Skeletal muscle tissue (tissue), 4 donors: Measurements from ENCODE around the gene LAPTM4A. TPM values are rescaled to one million over a fixed set of nuclear protein-coding genes. Genes with fewer than 3 reads are reported as not detected.

ENCODE experiments used
- H3K27ac ChIP-seq: one replicate; pipeline ENCODE4 v1.7.0; 2013; ENCODE audit warnings: mild to moderate bottlenecking, low read depth, low read length, inconsistent platforms
- H3K27me3 ChIP-seq, 3 donors: one replicate each; pipeline ENCODE4 v1.7.0; 2013; ENCODE audit warnings: low read length in 3 of 3; ENCODE audit not compliant: control insufficient read depth in 3 of 3, insufficient read depth in 3 of 3
- H3K36me3 ChIP-seq, 3 donors: one replicate each; pipeline ENCODE4 v1.7.0; 2013; ENCODE audit warnings: low read length in 3 of 3; ENCODE audit not compliant: control insufficient read depth in 3 of 3, insufficient read depth in 3 of 3
- H3K4me1 ChIP-seq, 3 donors: one replicate each; pipeline ENCODE4 v1.7.0; 2013; ENCODE audit warnings: low read length in 3 of 3, mild to moderate bottlenecking in 3 of 3; ENCODE audit not compliant: control insufficient read depth in 3 of 3, insufficient read depth in 3 of 3
- H3K4me3 ChIP-seq, 3 donors: one replicate each; pipeline ENCODE4 v1.7.0; 2013; ENCODE audit warnings: low read length in 3 of 3
- H3K9ac ChIP-seq, 3 donors: one replicate each; pipeline ENCODE4 v1.7.0; 2013; ENCODE audit warnings: low read length in 3 of 3, mild to moderate bottlenecking in 3 of 3, moderate library complexity in 2 of 3, low read depth in 1 of 3
- H3K9me3 ChIP-seq, 3 donors: one replicate each; pipeline ENCODE4 v1.7.0; 2013; ENCODE audit warnings: low read length in 3 of 3; ENCODE audit not compliant: control insufficient read depth in 3 of 3
- total RNA-seq: library from RNA; depleted of rRNA; stranded (reverse); fragments of >200 nt; gene quantifications from one replicate; pipeline ENCODE4 v1.2.3, GENCODE V29; 2014
- donor health status: Osteomylitis.

LAPTM4A gene
- total RNA-seq, 1 donor from 2014 or later: 269 TPM

DNA sequence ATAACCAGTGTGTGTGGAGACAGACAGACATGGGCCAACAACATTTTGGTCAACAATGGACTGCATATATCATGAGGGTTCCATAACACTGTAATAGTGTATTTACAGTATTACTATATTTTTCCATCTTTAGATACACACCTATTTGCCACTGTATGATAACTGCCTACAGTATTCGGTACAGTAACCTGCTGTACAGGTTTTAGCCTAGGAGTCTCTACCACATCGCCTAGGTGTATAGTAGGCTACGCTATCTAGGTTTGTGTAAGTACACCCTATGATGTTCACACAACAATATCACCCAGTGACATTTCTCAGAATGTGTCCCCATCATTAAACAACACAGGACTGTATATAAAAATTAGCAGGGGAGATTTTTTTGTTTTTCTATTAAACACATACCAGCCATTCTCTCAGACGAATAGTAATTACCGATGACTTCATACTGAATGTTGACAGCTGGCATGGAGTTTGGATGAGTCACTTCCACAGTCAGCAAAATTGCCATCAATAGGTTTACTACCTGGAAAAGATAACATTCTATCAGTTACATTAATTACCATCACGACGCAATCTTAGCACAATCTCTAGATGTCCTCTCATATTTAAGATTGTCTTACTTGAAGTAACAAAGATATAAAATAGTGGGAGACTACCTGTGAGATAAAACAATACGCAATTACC is 10.8 kb downstream of the LAPTM4A start:
- peaks cover 5 to 16% (median 6%) of the 10 kb centered on the region in 3 donors for H3K4me1 ChIP-seq
- H3K36me3 ChIP-seq: peaks cover 23 to 42% (median 24%) of the 10 kb centered on the region in 3 donors
- no peaks in the 10 kb centered on the region for H3K9me3 ChIP-seq

DNA sequence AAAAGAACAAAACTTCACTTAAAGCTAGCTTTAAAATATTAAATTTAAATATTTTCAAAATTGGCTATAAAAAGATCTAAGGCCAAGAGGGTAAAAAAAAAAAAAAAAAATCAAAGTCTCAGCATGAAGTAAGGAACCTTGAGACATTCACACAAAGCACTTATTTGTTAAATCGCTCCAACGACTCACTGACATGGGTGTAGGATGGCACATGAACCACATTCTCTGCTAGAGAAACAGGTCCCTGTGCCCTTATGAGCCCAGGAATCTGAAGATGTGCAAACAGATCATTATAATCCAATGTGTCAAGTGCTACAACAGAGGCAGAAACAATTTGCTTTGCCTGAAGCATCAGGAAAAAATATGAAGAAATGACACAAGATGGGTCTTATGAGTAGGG is 13.8 kb downstream of the LAPTM4A start:
- H3K4me1 ChIP-seq: peaks cover 0 to 5% (median 0%) of the 10 kb centered on the region in 3 donors
- no peaks in the 10 kb centered on the region for H3K27me3 ChIP-seq
- no peak overlapping the region for H3K4me3 ChIP-seq
- H3K9ac ChIP-seq: no peak overlapping the region
- peaks cover 41 to 69% (median 52%) of the 10 kb centered on the region in 3 donors for H3K36me3 ChIP-seq
- no peaks in the 10 kb centered on the region for H3K9me3 ChIP-seq
- H3K27ac ChIP-seq: no peak overlapping the region

More for the DNA sequence above, 10.8 kb downstream of the LAPTM4A start:
- Histone ChIP-seq H3K27ac (no peak overlapping the region), H3K4me3 (no peak overlapping the region), H3K9ac (no peak overlapping the region), H3K27me3 (no peaks in the 10 kb centered on the region)

DNA sequence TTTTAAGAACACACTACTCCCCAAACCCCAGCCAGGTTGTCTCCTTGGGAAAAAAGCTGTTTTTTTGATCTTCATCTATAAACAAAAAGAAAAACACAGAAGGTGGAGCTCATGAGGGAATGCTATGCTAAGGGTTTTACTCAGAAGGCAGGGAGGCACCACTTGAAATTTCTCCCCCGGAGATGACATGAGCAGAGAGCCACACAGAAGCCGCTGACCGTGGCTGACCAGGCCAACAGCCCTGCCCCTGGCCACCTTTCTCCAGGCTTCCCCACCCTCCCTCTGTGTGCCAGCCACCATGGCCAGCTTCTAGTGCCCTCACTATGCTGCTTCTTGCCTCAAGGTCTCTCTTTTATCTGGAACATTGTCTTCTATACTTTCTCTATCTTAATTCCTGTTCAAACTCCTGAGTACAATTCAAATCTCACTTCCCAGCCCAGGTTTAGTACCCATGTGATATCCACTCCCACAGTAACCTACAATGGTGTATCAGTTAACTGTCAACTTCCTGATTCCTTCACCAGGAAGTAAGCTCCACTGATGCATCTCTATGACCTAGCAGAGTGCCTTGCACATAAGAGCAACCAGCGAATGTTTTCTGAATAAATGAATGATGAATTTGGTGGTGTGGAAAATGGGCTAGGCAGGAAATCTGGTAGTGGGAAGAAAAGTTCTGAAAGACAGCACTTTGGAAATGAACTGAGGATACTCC is 15.3 kb downstream of the LAPTM4A start:
- Histone ChIP-seq H3K9ac (no peak overlapping the region), H3K36me3 (peaks cover 41 to 84% (median 62%) of the 10 kb centered on the region in 3 donors), H3K27me3 (no peaks in the 10 kb centered on the region), H3K4me1 (no peaks in the 10 kb centered on the region), H3K27ac (no peak overlapping the region), H3K9me3 (no peaks in the 10 kb centered on the region), H3K4me3 (no peak overlapping the region)

DNA sequence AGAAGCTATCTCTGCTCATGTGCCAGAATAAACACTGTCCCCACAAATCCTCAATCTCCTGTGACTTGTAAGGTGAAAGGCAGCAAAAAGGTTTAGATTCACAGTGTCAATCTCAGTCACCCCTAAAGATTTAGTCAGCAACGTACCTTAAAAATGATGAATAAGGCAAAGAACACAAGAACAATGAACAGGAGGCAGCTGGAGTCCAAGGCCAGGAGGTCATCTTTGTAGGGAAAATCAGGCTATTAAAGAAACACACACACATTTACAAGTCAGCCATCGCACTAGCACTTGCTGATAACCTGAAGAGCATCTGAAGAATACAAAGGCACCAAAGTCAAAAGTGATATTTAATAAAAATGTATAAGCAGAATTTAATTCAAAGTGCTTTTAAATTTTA is 16.6 kb downstream of the LAPTM4A start:
- Histone ChIP-seq H3K9me3 (no peaks in the 10 kb centered on the region), H3K4me3 (no peak overlapping the region), H3K4me1 (no peaks in the 10 kb centered on the region), H3K27ac (no peak overlapping the region), H3K9ac (no peak overlapping the region), H3K36me3 (peaks cover 39 to 80% (median 64%) of the 10 kb centered on the region in 3 donors), H3K27me3 (no peaks in the 10 kb centered on the region)

DNA sequence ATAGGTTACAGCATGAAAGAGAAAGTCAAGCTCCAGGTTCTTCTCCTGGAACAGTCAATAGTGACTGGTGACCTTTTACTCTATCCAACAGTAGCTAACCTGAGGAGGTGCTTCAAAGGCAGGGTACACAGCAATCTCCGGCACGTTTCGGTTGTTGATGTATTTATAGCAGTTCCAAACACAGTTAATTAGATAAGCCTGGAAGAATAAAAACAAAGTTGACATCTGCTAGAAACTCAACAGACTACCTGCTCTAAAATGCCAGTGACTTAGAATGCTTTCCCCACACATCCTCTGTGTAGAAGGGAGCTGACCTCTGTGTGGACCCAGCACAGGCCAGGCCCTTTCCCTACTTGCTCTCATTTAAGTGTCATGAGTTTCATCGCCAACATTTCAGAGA is 17.2 kb downstream of the LAPTM4A start:
- no peak overlapping the region for H3K27ac ChIP-seq
- H3K9ac ChIP-seq: no peak overlapping the region
- H3K36me3 ChIP-seq: peaks cover 39 to 80% (median 65%) of the 10 kb centered on the region in 3 donors
- H3K4me1 ChIP-seq: no peaks in the 10 kb centered on the region
- no peaks in the 10 kb centered on the region for H3K27me3 ChIP-seq
- no peaks in the 10 kb centered on the region for H3K9me3 ChIP-seq
- no peak overlapping the region for H3K4me3 ChIP-seq

DNA sequence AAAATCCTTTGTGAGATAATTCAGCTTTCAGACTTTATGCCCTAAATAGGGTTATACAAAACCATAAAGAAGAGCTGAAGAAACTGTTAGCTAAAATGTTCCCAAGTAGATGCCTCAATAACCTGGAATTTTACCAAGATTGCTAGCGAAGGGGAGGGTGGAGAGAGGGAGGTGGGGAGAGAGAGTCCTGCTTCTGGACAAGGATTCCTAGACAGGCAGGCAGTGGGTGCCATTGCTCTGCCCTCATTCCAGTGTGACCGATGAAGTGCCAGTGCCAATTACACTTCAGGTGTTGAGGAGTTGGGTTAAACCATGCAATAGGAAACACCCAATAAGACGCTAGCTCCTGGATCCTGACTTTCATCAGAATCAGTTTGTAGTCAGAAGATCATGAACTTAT is 18.1 kb downstream of the LAPTM4A start:
- H3K4me1 ChIP-seq: no peaks in the 10 kb centered on the region
- H3K36me3 ChIP-seq: peaks cover 41 to 78% (median 70%) of the 10 kb centered on the region in 3 donors
- H3K27me3 ChIP-seq: no peaks in the 10 kb centered on the region
- no peak overlapping the region for H3K9ac ChIP-seq
- H3K27ac ChIP-seq: no peak overlapping the region
- no peak overlapping the region for H3K4me3 ChIP-seq
- H3K9me3 ChIP-seq: no peaks in the 10 kb centered on the region

DNA sequence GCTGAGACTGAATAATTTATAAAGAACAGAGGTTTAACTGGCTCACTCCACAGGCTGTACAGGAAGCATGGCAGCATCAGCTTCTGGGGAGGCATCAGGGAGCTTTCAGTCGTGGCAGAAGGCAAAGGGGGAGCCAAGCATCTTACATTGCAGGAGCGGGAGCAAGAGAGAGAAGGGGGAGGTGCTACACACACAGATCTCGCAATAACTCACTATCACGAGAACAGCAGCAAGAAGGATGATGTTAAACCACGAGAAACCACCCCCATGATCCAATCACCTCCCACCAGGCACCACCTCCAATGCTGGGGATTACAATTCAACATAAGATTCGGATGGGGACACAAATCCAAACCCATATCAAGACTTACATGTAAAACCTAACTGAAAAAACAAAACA is 21.2 kb downstream of the LAPTM4A start:
- Histone ChIP-seq H3K27ac (no peak overlapping the region), H3K4me3 (no peak overlapping the region), H3K9ac (no peak overlapping the region), H3K9me3 (no peaks in the 10 kb centered on the region), H3K4me1 (peaks cover 0 to 8% (median 4%) of the 10 kb centered on the region in 3 donors), H3K27me3 (no peaks in the 10 kb centered on the region), H3K36me3 (peaks cover 27 to 54% (median 53%) of the 10 kb centered on the region in 3 donors)

DNA sequence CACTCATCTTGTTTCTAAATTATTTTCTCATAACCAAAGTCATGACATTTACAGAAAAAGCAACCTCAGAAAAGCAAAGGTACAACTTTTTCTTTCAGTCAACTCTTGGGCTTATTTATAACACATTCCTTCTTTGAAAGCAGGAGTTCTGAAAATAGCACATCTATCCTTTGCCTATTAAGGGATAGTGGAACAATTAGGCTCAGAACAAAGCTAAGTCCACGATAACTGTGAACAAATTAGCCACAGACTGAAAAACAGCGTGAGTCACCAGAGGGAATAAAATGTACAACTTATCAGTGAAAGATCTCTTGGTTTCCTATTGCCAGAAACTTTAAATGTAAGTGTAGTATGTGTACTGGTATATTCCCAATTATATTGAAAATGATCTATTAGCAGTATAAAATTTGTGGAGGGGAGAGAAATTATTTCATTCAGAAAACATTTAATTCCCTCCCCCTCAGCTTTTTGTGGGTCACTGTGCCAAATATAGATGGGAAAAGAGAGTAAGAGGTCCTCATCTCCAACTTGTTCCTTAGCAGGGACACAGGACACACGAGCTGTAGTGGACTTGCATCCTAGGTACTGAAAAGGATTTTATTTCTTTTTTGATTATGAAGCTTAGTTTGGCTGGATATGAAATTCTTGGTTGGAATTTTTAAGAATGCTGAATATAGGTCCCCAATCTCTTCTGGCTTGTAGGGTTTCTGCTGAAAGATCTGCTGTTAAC is 23.6 kb downstream of the LAPTM4A start:
- no peak overlapping the region for H3K9ac ChIP-seq
- no peaks in the 10 kb centered on the region for H3K27me3 ChIP-seq
- H3K36me3 ChIP-seq: peaks cover 10 to 31% (median 30%) of the 10 kb centered on the region in 3 donors
- no peaks in the 10 kb centered on the region for H3K9me3 ChIP-seq
- no peak overlapping the region for H3K4me3 ChIP-seq
- peaks cover 0 to 8% (median 4%) of the 10 kb centered on the region in 3 donors for H3K4me1 ChIP-seq
- no peak overlapping the region for H3K27ac ChIP-seq

DNA sequence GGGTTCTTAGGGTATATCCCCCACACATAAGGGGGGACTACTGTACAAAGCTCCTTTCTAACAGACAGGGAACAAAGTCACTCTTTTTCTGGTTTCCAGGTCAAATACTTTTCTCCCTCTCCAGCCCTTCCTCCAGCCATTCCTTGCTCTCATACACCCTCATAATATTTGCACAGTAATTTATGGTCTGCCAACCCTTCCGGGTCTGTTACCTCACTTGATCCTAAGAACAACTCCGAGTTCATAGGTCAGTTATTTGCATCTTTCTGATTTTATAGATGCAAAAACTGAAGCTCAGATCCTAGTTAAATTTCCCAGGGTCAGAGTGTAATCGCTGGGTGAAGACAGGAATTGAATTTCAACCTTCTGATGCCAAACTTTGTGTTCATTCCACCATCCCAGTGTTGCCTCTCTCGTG is 24.2 kb downstream of the LAPTM4A start:
- Histone ChIP-seq H3K36me3 (peaks cover 10 to 25% (median 25%) of the 10 kb centered on the region in 3 donors), H3K4me3 (no peak overlapping the region), H3K27me3 (no peaks in the 10 kb centered on the region), H3K27ac (no peak overlapping the region), H3K4me1 (peaks cover 0 to 8% (median 4%) of the 10 kb centered on the region in 3 donors), H3K9ac (no peak overlapping the region), H3K9me3 (no peaks in the 10 kb centered on the region)
